ENCODE data around the gene KCMF1. TPM values are rescaled to one million over a fixed set of nuclear protein-coding genes. Genes with fewer than 3 reads are reported as not detected.

Gene KCMF1
- total and polyA plus RNA-seq, 8 donors: 2.3 to 88.4 (median 44.5) TPM

DNA sequence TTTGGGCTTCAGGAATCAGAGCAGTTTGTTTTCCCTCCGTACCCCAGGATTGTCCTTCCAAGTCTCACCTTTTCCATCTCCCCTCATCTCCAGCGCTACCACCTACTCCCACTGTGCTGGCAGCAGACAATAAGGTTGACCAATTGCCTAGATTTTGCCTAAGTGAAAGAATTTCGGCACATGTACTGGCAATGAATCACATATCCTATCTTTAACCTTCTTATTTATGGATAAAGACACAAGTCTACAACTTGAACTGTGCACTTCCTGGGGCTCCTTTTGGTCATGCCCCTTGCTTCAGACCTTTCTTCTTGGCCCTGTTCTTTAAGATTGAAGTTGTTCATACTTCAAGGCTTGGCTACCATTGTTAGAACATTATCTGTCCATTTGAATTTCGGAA lies 71.4 kb downstream of the KCMF1 start:
- Histone ChIP-seq H3K27me3 (no peaks in the 10 kb centered on the region), H3K4me3 (no peak overlapping the region), H3K9me3 (no peaks in the 10 kb centered on the region), H3K36me3 (peaks cover 20 to 89% (median 75%) of the 10 kb centered on the region in 4 donors), H3K27ac (no peak overlapping the region), H3K4me1 (peaks cover 0 to 14% (median 3%) of the 10 kb centered on the region in 4 donors)
- intact Hi-C loops (cut with DNase I; ENCODE audit: low total_unique reads): no loop called here
- DNase-seq: no peak
- 93 to 97% (median 94%) methylated on average over 4 of the region's 4 CpGs for WGBS, 5 donors
- TF ChIP-seq, protein P1, sequence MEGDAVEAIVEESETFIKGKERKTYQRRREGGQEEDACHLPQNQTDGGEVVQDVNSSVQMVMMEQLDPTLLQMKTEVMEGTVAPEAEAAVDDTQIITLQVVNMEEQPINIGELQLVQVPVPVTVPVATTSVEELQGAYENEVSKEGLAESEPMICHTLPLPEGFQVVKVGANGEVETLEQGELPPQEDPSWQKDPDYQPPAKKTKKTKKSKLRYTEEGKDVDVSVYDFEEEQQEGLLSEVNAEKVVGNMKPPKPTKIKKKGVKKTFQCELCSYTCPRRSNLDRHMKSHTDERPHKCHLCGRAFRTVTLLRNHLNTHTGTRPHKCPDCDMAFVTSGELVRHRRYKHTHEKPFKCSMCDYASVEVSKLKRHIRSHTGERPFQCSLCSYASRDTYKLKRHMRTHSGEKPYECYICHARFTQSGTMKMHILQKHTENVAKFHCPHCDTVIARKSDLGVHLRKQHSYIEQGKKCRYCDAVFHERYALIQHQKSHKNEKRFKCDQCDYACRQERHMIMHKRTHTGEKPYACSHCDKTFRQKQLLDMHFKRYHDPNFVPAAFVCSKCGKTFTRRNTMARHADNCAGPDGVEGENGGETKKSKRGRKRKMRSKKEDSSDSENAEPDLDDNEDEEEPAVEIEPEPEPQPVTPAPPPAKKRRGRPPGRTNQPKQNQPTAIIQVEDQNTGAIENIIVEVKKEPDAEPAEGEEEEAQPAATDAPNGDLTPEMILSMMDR (IDR thresholded peaks at IDR 0.05): no peak
- TF ChIP-seq POLR2AphosphoS5 (IDR thresholded peaks at IDR 0.05): no peak
- TF ChIP-seq POLR2A (IDR thresholded peaks at IDR 0.05): no peak
- TF ChIP-seq EP300 (IDR thresholded peaks at IDR 0.05): no peak

DNA sequence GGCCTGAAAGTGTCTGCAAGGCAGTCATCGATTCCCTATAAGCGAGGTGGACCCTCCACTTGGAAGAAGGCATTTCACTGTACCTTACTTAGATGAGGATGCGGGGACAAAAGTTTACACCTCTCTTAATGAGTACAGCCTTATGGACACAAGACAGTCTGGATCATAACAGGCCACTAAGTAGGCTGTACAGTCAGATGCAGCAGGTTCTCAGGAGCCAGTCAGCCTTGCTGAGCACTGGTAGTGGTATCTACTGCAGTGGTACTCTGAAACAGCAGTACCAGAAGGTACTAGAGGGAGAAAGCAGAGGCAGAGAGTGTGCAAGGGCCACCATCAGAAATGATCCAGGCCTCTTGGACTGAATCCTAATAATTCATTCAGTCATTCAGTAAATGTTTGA lies 77.6 kb downstream of the KCMF1 start:
- no peak overlapping the region for H3K4me3 ChIP-seq

DNA sequence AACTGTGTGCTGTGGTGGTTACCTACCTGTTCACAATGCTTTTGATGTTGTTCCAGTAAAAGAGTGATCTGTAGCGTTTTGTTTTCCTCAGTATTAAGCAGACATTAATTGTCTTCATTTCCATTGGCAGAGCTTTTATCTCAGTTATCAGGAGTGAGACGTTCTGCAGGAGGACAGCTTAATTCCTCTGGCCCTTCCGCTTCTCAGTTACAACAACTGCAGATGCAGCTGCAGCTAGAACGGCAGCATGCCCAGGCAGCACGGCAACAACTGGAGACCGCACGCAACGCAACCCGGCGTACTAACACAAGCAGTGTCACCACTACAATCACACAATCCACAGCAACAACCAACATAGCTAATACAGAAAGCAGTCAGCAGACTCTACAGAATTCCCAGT lies 78.3 kb downstream of the KCMF1 start:
- DNase-seq: no peak
- no peaks in the 10 kb centered on the region for H3K9me3 ChIP-seq
- 81 to 85% (median 83%) methylated on average over 10 of the region's 10 CpGs for WGBS, 5 donors
- TF ChIP-seq EP300 (IDR thresholded peaks at IDR 0.05) (no peak), POLR2A (IDR thresholded peaks at IDR 0.05) (no peak), POLR2AphosphoS5 (IDR thresholded peaks at IDR 0.05) (no peak)
- TF ChIP-seq, protein P1 (IDR thresholded peaks at IDR 0.05): no peak
- intact Hi-C loops (cut with DNase I; ENCODE audit: low total_unique reads): no loop called here
- peaks cover 0 to 4% (median 2%) of the 10 kb centered on the region in 4 donors for H3K4me1 ChIP-seq
- H3K27me3 ChIP-seq: no peaks in the 10 kb centered on the region
- H3K36me3 ChIP-seq: peaks cover 30 to 98% (median 92%) of the 10 kb centered on the region in 4 donors
- H3K27ac ChIP-seq: no peak overlapping the region
- no peak overlapping the region for H3K4me3 ChIP-seq

More for the DNA sequence above, 77.6 kb downstream of the KCMF1 start:
- intact Hi-C loops (cut with DNase I; ENCODE audit: low total_unique reads): no loop called here
- Histone ChIP-seq H3K4me1 (peaks cover 0 to 4% (median 2%) of the 10 kb centered on the region in 4 donors), H3K36me3 (peaks cover 30 to 98% (median 92%) of the 10 kb centered on the region in 4 donors), H3K27ac (no peak overlapping the region), H3K9me3 (no peaks in the 10 kb centered on the region), H3K27me3 (no peaks in the 10 kb centered on the region)
- DNase-seq: no peak
- WGBS, 5 donors: 91 to 99% (median 96%) methylated on average over 3 of the region's 3 CpGs
- TF ChIP-seq, protein P1 (IDR thresholded peaks at IDR 0.05): no peak
- TF ChIP-seq POLR2A (IDR thresholded peaks at IDR 0.05) (no peak), EP300 (IDR thresholded peaks at IDR 0.05) (no peak), POLR2AphosphoS5 (IDR thresholded peaks at IDR 0.05) (no peak)

DNA sequence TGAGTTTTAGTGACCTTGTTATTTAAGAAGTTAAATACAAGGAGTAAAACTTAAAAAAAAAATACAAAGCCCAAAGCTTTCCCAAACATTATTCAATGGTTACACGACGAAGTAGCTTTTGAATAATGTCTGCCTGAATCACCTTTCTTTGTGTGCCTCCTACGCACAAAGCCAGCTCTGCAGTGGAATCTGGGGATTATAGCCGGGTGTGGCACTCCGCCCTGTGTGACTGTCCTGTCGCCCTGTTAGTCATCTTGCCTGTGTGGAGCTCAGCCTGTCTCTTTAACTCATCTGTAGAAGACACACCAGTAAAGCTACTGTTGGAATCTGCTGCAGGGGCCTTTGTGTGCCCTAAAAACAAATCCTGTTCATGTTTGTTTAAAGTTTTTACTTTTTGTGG lies 82.8 kb downstream of the KCMF1 start:
- 71 to 86% (median 84%) methylated on average over 6 of the region's 6 CpGs for WGBS, 5 donors
- DNase-seq: no peak
- Histone ChIP-seq H3K27me3 (no peaks in the 10 kb centered on the region), H3K36me3 (peaks cover 13 to 64% (median 63%) of the 10 kb centered on the region in 4 donors), H3K9me3 (no peaks in the 10 kb centered on the region), H3K4me3 (no peak overlapping the region), H3K4me1 (peaks cover 0 to 9% (median under 1%) of the 10 kb centered on the region in 4 donors), H3K27ac (no peak overlapping the region)
- intact Hi-C loops (cut with DNase I; ENCODE audit: low total_unique reads): no loop called here
- TF ChIP-seq POLR2AphosphoS5 (IDR thresholded peaks at IDR 0.05): no peak
- no peak for TF ChIP-seq EP300 (IDR thresholded peaks at IDR 0.05)
- no peak for TF ChIP-seq POLR2A (IDR thresholded peaks at IDR 0.05)
- TF ChIP-seq, protein P1 (IDR thresholded peaks at IDR 0.05): no peak
